Measurements from ENCODE around the gene MLLT11.
A peak's percentile ranks its signal among the peaks of the same experiment; 100 is the strongest.

MLLT11 gene

DNA sequence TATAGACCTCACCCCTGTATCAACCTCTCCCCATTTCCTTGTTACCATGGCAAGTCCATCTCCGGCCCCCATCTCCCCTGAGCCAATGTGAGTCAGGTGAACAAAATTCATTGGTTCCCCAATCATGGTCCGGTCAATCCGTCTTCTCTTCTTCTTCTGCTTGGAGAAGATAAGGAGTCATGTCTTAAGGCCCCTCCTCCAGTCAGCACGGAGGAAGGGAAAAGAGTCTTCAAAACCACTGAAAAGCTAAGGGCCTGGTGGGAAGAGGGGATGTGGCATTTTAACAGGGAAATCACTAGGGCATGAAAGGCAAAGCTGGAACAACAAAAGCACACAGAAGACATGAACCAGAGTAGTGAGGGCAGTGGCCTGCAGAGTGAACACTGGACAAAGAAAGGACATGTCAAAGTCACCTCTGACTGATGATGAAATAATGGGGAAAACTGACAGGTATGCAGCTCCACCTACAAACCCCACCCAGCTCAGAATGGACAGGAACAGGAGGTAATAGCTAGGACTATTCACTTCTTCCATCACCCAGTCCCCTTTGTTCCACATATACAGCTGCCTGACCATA is 5.1 kb upstream of the MLLT11 start:
- TF ChIP-seq TEAD4 (IDR thresholded peaks at IDR 0.05) (no peak), CREB1 (IDR thresholded peaks at IDR 0.05; ENCODE audit: low read depth) (no peak), TAF1 (IDR thresholded peaks at IDR 0.05; ENCODE audit: low read depth) (no peak), RAD21 (IDR thresholded peaks at IDR 0.05; ENCODE audit: low read depth) (no peak), EP300 (IDR thresholded peaks at IDR 0.05; ENCODE audit: borderline replicate concordance) (no peak), EGR1 (IDR thresholded peaks at IDR 0.05) (no peak), REST (IDR thresholded peaks at IDR 0.05; ENCODE audit: low read depth) (no peak), ZBTB7A (IDR thresholded peaks at IDR 0.05; ENCODE audit: low read depth) (no peak), CEBPB (IDR thresholded peaks at IDR 0.05) (no peak), NFIC (IDR thresholded peaks at IDR 0.05) (no peak), USF1 (IDR thresholded peaks at IDR 0.05) (no peak)
- TF ChIP-seq, protein P1, sequence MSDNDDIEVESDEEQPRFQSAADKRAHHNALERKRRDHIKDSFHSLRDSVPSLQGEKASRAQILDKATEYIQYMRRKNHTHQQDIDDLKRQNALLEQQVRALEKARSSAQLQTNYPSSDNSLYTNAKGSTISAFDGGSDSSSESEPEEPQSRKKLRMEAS (IDR thresholded peaks at IDR 0.05): no peak

DNA sequence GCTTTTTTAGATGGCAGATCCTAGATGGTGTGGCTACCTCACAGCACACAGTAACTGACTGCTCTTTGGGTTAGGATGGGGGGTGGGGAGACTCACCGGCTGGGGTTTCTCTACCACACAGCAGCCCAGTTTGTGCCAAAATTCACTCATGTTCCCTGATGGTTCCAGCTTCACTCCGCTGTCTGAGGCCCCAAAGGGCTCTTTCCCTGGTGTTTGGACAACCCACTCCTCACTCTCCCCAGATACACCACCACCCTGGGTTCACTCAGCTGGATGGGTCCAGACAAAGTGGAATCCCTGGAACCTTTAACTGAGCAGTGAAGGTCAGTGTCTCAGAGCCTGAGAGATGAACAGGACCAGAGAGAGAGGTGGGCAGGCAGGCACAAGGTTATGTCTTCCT is 4.6 kb upstream of the MLLT11 start:
- no peak for TF ChIP-seq TEAD4 (IDR thresholded peaks at IDR 0.05)
- no peak for TF ChIP-seq CEBPB (IDR thresholded peaks at IDR 0.05)
- TF ChIP-seq NFIC (IDR thresholded peaks at IDR 0.05): no peak
- TF ChIP-seq TAF1 (IDR thresholded peaks at IDR 0.05; ENCODE audit: low read depth): no peak
- TF ChIP-seq USF1 (IDR thresholded peaks at IDR 0.05): no peak
- TF ChIP-seq ZBTB7A (IDR thresholded peaks at IDR 0.05; ENCODE audit: low read depth): no peak
- TF ChIP-seq, protein P1 (IDR thresholded peaks at IDR 0.05): no peak
- no peak for TF ChIP-seq FOXM1 (IDR thresholded peaks at IDR 0.05; ENCODE audit: borderline replicate concordance, low read depth)

DNA sequence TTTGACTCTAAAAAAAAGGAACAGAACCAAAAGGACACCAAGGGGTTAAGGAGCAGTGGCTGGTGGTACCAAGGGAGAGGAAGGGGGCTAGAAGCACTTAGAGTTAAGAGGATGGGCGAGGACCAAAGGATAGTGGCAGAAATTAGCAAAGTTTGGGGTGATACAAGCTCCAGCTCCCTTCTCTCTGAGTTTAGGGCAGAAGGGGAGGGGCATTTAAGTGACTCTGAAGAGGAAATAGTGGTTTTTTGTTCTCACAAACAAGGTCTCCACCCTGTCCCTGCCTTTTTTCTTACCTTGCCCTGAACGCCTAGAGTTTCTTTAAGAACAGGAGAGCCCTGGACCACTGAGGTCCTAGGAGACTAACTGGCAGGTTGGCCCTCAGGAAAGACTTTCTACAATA is 4.0 kb upstream of the MLLT11 start:
- no peak for TF ChIP-seq TEAD4 (IDR thresholded peaks at IDR 0.05)
- TF ChIP-seq, protein P1 (IDR thresholded peaks at IDR 0.05): no peak
- TF ChIP-seq TCF12 (IDR thresholded peaks at IDR 0.05; ENCODE audit: low read depth): no peak
- no peak for TF ChIP-seq FOXM1 (IDR thresholded peaks at IDR 0.05; ENCODE audit: borderline replicate concordance, low read depth)
- TF ChIP-seq CREB1 (IDR thresholded peaks at IDR 0.05; ENCODE audit: low read depth): no peak
- TF ChIP-seq ZBTB7A (IDR thresholded peaks at IDR 0.05; ENCODE audit: low read depth): no peak
- TF ChIP-seq EP300 (IDR thresholded peaks at IDR 0.05; ENCODE audit: borderline replicate concordance): no peak
- no peak for TF ChIP-seq RAD21 (IDR thresholded peaks at IDR 0.05; ENCODE audit: low read depth)
- no peak for TF ChIP-seq YY1 (IDR thresholded peaks at IDR 0.05; ENCODE audit: low read depth)
- TF ChIP-seq USF1 (IDR thresholded peaks at IDR 0.05): no peak
- no peak for TF ChIP-seq NFIC (IDR thresholded peaks at IDR 0.05)
- no peak for TF ChIP-seq REST (IDR thresholded peaks at IDR 0.05; ENCODE audit: low read depth)
- no peak for TF ChIP-seq EGR1 (IDR thresholded peaks at IDR 0.05)

GRCh38 chr1:151058692-151059091 is 1.5 kb upstream of the MLLT11 start:
- TF ChIP-seq CEBPB (IDR thresholded peaks at IDR 0.05) (no peak), FOXM1 (IDR thresholded peaks at IDR 0.05; ENCODE audit: borderline replicate concordance, low read depth) (peak; percentile 30; the same call in 1 of the 2 replicates), EP300 (IDR thresholded peaks at IDR 0.05; ENCODE audit: borderline replicate concordance) (peak; percentile 15; the same call in 1 of the 2 replicates), ZBTB7A (IDR thresholded peaks at IDR 0.05; ENCODE audit: low read depth) (no peak), TCF12 (IDR thresholded peaks at IDR 0.05; ENCODE audit: low read depth) (peak; percentile 73), TAF1 (IDR thresholded peaks at IDR 0.05; ENCODE audit: low read depth) (peak; percentile 55; the same call in 1 of the 2 replicates), YY1 (IDR thresholded peaks at IDR 0.05; ENCODE audit: low read depth) (peak; percentile 47), EGR1 (IDR thresholded peaks at IDR 0.05) (no peak), NFIC (IDR thresholded peaks at IDR 0.05) (peak; percentile 66)
- TF ChIP-seq, protein P1 (IDR thresholded peaks at IDR 0.05): peak; percentile 71
